GM19035 (cell line): ENCODE data around the gene PEX13.
"Not testable (repeated sequence)": the region's sequence is repeated elsewhere in the genome, so short reads cannot be mapped to it uniquely, and the experiment has no call there.

ENCODE experiments used
- ATAC-seq: cut with Tn5 transposase; IDR thresholded peaks from one replicate; pipeline ENCODE4 v1.9.1; 2021; ENCODE audit not compliant: unreplicated experiment

The PEX13 gene

DNA sequence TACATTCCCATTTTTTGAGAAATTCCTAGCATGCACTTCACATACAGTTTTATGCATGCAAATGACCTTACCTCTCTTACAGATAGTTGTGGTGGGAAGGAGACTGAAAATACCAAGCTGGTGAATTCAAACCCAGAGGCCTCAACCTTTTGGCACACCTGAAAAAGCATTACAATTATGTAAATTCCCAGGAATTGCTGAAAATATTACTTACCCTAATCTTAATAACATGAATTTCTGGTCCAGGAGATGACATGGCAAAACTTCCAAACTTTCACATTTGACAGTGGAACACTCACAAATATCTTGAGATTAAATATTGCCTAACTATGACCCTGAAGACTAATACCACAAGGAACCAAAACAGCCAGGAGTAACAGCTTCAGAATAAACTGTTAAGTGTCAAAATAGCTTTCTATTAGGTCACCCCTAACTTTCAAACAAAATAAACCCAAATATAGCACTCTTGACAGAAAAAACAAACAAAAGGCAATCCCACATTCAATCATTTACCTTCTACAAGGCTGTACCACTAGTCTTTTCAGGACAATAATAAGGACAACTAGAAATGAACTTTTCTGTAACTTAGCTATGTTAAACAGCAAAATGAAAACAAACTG lies 10.9 kb upstream of the PEX13 start:
- no peak for ATAC-seq

DNA sequence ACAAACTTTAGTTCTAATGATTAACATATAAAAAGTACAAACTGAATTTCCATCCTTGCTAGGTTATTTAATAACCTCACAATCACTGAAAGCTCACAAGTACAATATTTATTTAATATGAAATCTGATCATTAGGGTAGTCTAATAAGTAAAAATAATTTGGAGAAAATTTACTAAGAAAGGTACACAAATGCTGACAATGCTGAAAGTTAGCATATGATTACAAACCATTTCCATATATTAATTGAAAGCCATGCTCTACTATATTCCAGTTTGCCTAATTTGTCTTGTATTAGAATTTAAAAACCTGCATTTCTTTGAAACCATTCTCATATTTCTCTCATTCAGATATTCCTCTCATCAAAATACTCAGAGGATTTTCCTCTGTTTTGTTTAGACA lies 8.2 kb upstream of the PEX13 start:
- ATAC-seq: no peak

DNA sequence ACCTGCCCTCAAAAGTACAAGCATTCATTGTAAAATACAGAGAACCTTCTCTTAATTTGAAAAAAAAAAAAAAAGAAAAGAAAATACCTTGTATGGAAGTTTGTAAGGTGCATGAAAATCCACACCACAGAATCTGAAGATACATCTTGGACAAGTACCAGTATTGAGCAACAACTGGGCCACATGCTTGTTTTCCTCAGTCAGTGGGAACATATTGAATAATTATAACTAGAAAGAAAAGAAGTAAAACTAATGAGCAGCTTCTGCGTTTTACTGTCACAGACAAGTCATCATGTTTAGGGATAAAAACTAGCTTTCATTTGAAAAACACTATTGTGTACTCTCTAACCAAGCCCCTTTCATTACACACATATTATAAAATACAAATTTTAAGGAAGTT lies 5.8 kb upstream of the PEX13 start:
- ATAC-seq: no peak

DNA sequence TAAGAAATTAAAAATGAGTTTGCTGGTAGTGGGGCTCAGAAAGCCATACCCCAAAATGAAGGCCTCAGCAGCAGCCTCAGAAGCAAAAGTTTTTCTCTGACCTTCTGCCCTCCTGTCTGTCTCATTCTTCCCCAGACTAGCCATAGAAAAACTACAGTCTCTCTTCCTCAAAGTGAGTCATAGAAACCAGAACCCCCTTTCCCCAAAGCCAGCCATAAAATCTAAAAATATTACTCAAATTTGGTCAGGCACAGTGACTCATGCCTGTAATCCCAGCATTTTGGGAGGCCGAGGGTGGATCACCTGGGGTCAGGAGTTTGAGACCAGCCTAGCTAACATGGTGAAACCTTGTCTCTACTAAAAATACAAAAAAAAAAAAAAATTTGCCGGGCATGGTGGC lies 5.2 kb upstream of the PEX13 start:
- not testable (repeated sequence) for ATAC-seq

DNA sequence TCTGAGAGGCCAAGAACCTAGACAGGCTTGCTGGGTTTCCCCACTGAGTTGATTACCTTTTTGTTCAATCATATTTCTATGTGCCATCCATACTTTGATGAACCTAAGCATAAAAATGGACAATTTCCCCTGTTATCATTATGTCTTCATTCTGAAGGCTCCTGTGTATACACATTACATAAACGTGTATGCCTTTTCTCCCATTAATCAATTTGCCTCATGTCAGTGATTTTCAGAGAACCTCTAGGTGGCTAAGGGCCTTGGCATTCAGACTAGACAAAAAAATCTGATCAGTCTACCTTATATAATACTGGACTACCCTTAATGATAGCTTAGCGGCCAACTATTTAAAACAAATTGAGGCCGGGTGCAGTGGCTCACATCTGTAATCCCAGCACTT lies 4.1 kb upstream of the PEX13 start:
- no peak for ATAC-seq

DNA sequence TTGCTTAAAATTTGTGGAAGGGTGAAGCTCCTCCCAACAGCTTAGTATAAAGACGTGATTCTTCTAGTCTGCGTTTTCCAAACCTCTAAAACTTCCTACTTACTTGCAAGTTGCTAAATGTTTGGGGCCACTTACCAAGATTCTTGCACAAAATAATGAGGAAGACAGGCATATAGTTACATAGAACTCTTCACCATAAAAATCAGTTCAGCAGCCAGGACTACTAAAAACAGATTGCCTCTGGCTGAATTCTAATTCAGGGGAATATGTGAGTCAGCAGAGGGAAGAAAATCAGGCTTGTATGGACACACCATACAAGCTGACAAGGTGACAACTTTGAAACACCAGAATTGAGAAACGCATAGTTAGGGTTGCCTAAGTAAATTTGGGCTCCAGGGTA lies 2.8 kb upstream of the PEX13 start:
- ATAC-seq: no peak

DNA sequence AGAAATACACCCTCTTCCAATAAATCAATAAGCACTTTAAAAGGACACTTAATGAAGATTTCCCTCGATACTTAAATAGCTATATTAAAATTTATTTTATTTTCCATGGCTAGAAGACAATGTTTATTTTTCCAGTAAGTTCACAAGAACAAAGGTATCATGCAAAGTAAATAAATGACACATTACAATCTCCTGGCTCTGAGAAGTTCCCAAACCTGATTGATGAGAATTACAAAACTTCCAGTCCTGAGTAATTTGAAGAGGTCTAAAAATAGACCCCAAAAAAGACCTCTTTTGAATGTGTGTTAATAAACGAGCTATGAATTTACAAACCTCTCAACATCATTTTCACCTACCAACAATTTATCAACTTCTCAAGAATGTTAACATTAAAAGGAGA lies 1.5 kb upstream of the PEX13 start:
- ATAC-seq: no peak

DNA sequence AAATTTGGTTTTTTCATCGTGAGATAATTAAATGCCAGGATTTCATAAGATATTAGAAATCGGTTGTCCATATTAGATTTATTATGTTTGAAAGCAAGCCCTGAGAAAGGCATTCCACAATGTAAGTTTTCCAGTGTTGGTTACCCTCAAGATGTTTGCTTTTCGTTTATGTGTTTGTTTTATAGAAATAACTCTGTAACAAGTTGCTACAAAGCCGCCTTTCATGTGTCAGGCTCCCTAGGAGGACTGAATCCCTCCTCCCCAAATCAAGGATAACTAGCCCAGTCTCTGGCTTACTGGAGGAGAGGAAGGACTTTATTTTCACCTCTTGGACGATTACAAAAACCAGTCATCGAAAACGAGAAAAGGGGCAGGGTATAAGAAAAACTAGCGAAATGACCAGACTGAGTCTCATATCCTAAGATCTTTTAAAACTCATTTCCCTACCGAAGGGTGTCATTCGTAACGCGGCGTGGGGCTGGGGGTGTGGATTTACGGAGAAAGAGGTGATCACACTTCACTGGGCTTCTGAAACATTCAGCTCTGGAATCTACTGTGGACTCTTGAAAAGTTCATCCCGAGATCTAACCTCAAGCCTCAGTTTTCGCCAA lies 1.0 kb upstream of the PEX13 start:
- ATAC-seq: peak; percentile 4

DNA sequence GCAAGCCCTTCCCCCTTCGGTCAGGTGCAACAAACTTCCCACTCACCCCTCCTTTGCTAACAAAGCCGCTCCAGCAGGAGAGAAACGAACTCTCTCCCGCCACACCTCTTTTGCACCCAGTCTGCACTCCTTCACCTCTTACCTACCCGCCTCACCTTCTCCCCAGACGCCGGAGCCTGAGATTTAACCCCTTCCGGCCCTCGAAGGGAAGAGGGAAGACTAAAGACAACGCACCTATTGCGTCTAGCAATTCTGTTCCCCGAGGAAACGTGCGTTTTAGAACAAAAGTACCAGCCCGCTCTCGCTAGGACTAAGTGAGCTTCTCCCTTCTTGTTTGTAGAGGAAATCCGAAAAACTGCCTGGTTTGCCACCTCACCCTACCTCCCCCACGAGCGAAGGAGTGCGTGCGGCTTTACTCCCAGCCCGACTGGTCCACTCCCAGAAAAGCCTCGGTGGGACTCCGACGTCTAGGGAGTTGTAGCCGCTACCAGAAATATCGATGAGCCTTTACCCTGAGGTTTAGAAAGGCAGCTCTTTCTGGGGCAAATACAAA lies 441 bp upstream of the PEX13 start:
- ATAC-seq: peak; percentile 71

DNA sequence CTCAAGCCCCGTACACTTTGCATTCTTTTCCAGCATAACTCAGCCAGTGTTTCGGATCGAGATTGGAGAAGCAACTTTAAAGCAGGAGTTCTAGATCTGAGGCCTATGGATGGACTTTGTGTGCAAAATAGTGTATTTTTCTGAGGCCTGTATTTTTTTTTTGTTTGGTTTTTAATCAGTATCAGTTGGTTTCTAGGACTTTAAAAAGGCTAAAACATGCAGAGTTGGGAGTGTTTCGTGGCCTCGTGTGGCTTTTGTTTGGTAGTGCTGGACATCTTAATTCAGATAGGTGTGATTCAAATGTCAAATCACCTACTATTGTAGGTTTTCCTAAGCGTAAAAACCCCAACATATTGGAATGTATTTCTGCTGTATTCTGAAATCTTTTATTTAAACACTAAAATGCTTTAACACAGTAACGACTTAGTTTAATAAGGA lies 817 bp downstream of the PEX13 start:
- ATAC-seq: no peak

DNA sequence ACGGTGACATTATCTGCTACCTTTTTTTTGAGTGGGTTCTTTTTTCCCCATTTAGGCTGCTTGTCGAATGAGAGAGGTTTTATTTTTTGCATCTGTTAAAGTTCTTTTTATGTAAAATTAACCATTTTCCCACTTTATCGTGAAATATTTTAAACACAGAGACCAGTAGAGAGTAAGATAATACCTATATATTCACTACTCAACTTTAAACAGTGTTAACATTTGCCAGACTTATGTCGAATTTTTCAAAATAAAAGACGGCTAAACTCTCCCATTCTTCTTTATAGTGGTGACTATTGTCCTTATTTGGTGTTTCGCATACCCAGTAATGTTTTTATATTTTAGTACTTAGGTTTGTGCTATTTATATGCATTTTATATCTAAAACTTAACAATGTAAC lies 1.3 kb downstream of the PEX13 start:
- no peak for ATAC-seq

DNA sequence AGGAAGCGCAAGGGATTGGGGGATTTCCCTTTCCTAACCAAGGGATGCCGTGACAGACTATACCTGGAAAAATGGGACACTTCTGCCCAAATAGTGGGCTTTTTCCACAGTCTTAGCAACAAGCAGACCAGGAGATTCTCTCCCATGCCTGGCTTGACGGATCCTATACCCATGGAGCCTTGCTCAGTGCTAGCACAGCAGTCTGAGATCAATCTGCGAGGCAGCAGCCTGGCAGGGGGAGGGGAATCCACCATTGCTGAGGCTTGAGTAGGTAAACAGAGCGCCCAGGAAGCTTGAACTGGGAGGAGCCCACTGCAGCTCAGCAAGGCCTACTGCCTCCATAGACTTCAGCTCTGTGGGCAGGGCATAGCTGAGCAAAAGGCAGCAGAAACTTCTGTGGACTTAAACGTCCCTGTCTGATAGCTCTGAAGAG lies 3.7 kb downstream of the PEX13 start:
- ATAC-seq: no peak

DNA sequence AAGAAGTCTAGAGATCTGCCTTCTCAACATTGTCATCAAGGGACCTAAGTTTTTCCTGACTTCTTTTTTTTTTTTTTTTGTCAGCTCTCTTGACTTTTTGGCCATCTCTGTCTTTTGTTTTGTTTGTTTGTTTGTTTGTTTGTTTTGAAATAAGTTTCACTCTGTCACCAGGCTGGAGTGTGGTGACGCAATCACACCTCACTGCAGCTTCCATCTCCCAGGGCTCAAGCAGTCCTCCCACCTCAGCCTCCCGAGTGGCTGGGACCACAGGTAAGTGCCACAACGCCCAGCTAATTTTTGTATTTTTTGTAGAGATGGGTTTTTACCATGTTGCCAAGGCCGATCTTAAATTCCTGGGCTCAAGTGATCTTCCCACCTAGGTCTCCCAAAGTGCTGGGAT lies 6.2 kb downstream of the PEX13 start:
- no peak for ATAC-seq

DNA sequence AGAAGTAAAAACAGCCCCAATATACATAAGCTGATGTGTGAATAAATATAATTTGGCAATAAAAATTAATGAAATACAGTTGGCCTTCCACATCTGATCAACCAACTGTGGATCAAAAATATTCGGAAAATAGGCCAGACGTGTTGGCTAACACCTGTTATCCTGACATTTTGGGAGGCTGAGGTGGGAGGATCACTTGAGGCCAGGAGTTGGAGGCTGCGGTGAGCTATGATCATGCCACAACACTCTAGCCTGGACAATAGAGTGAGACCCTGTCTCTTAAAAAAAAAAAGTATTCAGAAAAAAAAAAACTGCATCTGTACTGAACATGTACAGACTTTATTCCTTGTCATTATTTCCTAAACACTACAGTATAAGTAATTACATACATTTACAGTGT lies 12.0 kb downstream of the PEX13 start:
- no peak for ATAC-seq

DNA sequence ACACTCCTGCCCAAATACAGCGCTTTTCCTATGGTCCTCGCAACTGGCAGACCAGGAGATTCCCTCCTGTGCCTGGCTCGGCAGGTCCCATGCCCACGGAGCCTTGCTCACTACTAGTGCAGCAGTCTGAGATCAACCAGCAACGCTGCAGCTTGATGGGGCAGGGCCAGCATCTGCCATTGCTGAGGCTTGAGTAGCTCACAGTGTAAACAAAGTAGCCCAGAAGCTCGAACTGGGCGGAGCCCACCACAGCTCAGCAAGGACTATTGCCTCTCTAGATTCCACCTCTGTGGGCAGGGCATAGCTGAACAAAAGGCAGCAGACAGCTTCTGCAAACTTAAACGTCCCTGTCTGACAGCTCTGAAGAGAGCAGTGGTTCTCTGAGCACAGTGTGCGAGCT lies 17.1 kb downstream of the PEX13 start:
- not testable (repeated sequence) for ATAC-seq

DNA sequence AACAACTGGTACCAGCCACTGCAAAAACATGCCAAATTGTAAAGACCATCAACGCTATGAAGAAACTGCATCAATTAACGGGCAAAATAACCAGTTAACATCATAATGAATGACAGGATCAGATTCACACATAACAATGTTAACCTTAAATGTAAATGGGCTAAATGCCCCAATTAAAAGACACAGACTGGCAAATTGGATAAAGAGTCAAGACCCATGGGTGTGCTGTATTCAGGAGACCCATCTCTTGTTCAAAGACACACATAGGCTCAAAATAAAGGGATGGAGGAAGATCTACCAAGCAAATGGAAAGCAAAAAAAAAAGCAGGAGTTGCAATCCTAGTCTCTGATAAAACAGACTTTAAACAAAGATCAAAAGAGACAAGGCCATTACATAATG lies 19.1 kb downstream of the PEX13 start:
- ATAC-seq: not testable (repeated sequence)

DNA sequence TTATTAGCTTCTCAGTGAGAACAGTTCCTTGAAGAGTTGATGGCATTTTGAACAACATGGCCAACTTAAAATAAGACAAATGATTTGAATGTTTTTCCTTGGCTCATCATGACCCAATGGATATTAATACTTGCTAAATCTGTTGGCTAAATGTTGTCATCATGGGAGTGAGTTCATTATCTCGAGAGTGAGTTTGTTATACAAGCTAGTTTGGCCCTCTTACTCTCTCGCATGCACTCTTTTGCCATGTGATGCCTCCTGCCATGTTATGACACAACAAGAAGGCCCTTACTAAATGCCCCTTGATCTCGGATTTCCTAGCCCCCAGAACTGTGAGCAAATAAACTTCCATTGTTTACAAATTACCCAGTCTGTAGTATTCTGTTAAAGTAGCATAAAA lies 25.3 kb downstream of the PEX13 start:
- ATAC-seq: no peak

DNA sequence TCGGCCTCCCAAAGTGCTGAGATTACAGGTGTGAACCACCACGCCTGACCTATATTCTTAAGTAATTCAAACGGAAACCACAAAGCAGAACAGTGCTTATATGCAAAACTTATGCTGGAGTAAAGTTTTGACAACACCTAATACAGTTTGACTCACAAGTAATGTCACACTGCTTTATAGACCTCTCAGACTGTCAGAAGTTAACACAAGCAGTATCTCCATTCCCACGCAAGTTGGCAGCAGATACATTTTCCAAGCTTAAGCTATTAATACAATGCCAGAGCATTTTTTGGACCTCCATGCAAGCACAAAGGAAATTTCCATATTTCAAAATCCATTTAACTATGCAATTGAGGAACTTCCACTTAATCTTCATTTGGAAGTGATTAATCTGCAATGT lies 27.1 kb downstream of the PEX13 start:
- ATAC-seq: no peak

DNA sequence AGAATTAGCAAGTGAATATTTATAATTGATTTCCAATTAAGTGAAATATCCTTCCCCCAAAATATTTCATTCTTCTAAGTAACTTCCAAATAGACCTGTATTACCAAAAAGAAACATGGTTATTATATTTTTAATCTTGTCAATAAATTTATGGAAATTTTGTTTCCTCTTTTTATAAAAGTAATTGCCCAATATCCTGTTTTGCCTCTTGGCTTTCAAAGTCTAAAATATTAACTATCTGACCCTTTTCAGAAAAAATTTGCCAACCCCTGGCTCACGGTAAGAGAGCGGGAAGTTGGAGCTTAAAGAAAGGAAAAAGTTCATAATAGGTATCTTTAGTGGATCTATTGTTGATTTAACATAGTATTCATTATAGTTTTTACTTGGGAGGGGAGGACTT lies 27.7 kb downstream of the PEX13 start:
- no peak for ATAC-seq

DNA sequence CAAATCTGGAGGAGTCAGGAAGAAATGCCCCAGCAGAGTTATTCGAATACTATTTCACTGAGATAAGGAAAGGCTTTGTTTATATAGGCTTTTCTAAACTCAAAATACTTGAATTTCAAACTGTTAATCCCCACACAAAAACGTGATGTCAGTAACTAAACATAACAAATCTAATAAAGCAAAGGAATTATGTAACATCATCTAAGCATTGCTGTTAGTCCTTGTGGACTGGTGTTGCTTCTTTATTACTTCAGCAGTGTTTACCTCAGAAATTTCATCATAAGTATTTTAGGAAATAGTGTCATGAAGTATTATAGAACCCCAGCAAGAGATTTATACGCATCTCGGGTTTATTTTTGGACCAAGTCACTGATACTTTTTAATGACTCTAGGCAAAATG lies 28.5 kb downstream of the PEX13 start:
- no peak for ATAC-seq

DNA sequence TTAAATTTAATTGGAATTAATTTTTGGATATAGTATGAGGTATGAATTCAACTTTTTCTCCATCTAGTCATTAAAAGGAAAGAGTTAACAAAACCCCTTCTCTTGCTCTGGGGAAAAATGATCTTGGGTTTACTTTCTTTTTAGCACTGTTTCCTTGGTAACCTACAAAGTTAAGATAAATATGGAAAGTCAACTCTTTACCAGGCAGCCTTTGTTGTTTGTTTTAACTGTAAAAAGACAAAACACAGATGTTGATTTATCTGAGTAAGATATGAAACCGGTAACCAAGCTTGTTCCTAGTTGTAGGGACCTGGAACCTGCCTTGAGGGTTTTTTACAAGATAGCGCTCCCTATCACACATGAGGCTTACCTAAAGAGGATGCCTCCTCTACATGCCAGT lies 38.0 kb downstream of the PEX13 start:
- no peak for ATAC-seq

DNA sequence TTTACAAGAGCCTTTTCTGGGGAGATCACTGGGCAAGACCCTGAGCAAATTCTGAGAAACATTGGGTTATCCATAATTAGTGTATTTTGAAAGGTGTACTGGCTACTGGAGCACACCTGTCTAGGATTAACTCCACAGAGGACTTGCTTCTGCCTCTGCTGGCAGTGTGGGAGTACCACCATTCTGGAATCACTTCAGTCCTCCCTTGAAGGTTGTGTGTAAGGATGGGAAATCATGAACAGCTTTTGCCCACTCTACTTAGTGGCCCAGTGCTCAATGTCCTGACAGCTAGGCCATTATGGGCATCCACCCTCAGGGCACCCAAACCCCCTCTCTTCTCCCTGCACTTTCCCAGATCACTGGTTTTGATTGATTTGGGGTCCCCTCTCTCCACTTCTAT lies 40.0 kb downstream of the PEX13 start:
- no peak for ATAC-seq

DNA sequence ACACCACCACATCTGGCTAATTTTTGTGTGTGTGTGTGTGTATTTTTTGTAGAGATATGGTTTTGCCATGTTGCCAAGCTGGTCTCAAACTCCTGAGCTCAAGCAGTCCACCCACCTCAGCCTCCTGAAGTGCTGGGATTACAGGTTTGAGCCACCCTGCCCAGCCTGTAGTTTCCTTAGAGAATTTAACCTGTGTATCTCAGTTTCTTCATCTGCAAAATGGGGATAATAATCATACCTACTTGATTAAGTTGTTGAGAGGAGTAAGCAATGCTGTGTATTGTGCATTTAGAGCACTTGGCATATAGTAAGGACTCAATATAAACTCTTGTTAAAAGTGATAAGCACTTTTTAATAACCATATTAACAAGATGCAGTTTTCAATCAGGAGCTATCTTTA lies 41.9 kb downstream of the PEX13 start:
- no peak for ATAC-seq
